ENCODE measurements around the gene OTOA. TPM values are rescaled to one million over a fixed set of nuclear protein-coding genes. Genes with fewer than 3 reads are reported as not detected.

OTOA gene
- total RNA-seq, 1 experiment from 2014 or later, result 0.11 TPM

GRCh38 chr16:21644674-21645073, 19.1 kb upstream of the OTOA start:
- H2BK12ac ChIP-seq (ENCODE audit: insufficient read length, low read depth, low read length), result no peak overlapping the region
- no peak overlapping the region for H2AFZ ChIP-seq (ENCODE audit: low read length)
- no peak overlapping the region for H3K27ac ChIP-seq (ENCODE audit: insufficient read length, low read depth, low read length)
- Mint-ChIP-seq H3K9me3 (no peaks in the 10 kb centered on the region), H3K4me1 (no peaks in the 10 kb centered on the region), H3K27me3 (ENCODE audit: low read depth) (no peaks in the 10 kb centered on the region), H3K4me3 (no peak overlapping the region), H3K36me3 (ENCODE audit: insufficient read depth in 1 of 3, low read depth in 3 of 3) (no peaks in the 10 kb centered on the region), H3K27ac (no peak overlapping the region)
- H3K4me1 ChIP-seq (ENCODE audit: insufficient read depth, low read length), result no peaks in the 10 kb centered on the region
- H4K8ac ChIP-seq (replicated peaks; ENCODE audit: insufficient read length, low read depth, low read length), result no peak overlapping the region
- no peak overlapping the region for H4K91ac ChIP-seq (ENCODE audit: insufficient read length, low read depth, low read length)
- no peak overlapping the region for H2BK20ac ChIP-seq (ENCODE audit: low read depth, low read length, poor library complexity, severe bottlenecking)
- H2BK15ac ChIP-seq (ENCODE audit: low read depth, low read length), result no peak overlapping the region
- H3T11ph ChIP-seq (ENCODE audit: low read length), result no peak overlapping the region
- H3K4me2 ChIP-seq (ENCODE audit: insufficient read depth, insufficient read length, low read length), result no peak overlapping the region
- H4K5ac ChIP-seq (ENCODE audit: insufficient read length, low read depth, low read length), result no peak overlapping the region
- peaks cover 1% of the 10 kb centered on the region; the same call in 1 of the 2 replicates for H3K79me2 ChIP-seq (ENCODE audit: insufficient read depth, low read length)
- H2BK5ac ChIP-seq (ENCODE audit: insufficient read length, low read length), result no peak overlapping the region
- H2BK120ac ChIP-seq (ENCODE audit: low read depth, low read length, poor library complexity, severe bottlenecking), result no peak overlapping the region
- no peak overlapping the region for H3K9ac ChIP-seq (ENCODE audit: extremely low read depth, insufficient read length, low read length)
- no peak overlapping the region for H3K23ac ChIP-seq (ENCODE audit: insufficient read length, low read depth, low read length)
- no peak for DNase-seq
- H4K20me1 ChIP-seq (ENCODE audit: control insufficient read depth, insufficient read depth, insufficient read length), result no peaks in the 10 kb centered on the region
- H3K9me3 ChIP-seq (ENCODE audit: control insufficient read depth, low read depth, low read length), result no peaks in the 10 kb centered on the region
- H3K14ac ChIP-seq (ENCODE audit: insufficient read depth, low read length), result no peak overlapping the region
- no peak overlapping the region for H3K56ac ChIP-seq (ENCODE audit: insufficient read length, low read depth, low read length)
- no peak overlapping the region for H2AK5ac ChIP-seq (ENCODE audit: insufficient read length, low read length)
- no peaks in the 10 kb centered on the region for H3K23me2 ChIP-seq (ENCODE audit: insufficient read length, low read depth, low read length, poor library complexity, severe bottlenecking)
- TF ChIP-seq, protein P1, sequence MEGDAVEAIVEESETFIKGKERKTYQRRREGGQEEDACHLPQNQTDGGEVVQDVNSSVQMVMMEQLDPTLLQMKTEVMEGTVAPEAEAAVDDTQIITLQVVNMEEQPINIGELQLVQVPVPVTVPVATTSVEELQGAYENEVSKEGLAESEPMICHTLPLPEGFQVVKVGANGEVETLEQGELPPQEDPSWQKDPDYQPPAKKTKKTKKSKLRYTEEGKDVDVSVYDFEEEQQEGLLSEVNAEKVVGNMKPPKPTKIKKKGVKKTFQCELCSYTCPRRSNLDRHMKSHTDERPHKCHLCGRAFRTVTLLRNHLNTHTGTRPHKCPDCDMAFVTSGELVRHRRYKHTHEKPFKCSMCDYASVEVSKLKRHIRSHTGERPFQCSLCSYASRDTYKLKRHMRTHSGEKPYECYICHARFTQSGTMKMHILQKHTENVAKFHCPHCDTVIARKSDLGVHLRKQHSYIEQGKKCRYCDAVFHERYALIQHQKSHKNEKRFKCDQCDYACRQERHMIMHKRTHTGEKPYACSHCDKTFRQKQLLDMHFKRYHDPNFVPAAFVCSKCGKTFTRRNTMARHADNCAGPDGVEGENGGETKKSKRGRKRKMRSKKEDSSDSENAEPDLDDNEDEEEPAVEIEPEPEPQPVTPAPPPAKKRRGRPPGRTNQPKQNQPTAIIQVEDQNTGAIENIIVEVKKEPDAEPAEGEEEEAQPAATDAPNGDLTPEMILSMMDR (conservative IDR thresholded peaks at IDR 0.05), result no peak
- H3K79me1 ChIP-seq (ENCODE audit: insufficient read depth, low read depth, low read length, poor library complexity, severe bottlenecking), result no peaks in the 10 kb centered on the region
- no peak overlapping the region for H3K18ac ChIP-seq (ENCODE audit: insufficient read length, low read depth, low read length)
- H3K27me3 ChIP-seq (ENCODE audit: insufficient read depth, low read length), result no peaks in the 10 kb centered on the region
- no peak overlapping the region for H3K4ac ChIP-seq (ENCODE audit: low read depth, low read length)
- WGBS (ENCODE audit: extremely low coverage, insufficient read length, low lambda C conversion rate), result no CpG with 5 or more reads among the region's 4 CpGs

Data from H9 (cell line).